Fibroblast of villous mesenchyme (primary cell): ENCODE data around the gene NPTX2. TPM values are rescaled to one million over a fixed set of nuclear protein-coding genes. Genes with fewer than 3 reads are reported as not detected.

Experiments
- DNase-seq: peaks from one replicate; pipeline ENCODE4 v3.0.0-alpha.2; 2010; ENCODE audit warnings: low read depth
- H3K4me3 ChIP-seq: 2 replicates; pipeline ENCODE4 v1.5.1; 2011; ENCODE audit warnings: low read depth, mild to moderate bottlenecking, low read length
- CTCF ChIP-seq: IDR thresholded peaks from 2 replicates; pipeline ENCODE4 v1.5.1; 2012; ENCODE audit warnings: low read depth, mild to moderate bottlenecking, low read length; ENCODE audit not compliant: insufficient read depth
- total RNA-seq: library from RNA; depleted of rRNA; stranded (reverse); fragments of >200 nt; gene quantifications from 2 replicates; pipeline ENCODE4 v1.2.3, GENCODE V29; 2012

NPTX2 gene
- total RNA-seq, 1 donor = 0.43 TPM

GRCh38 chr7:98626460-98627412 lies 9.7 kb downstream of the NPTX2 start:
- TF ChIP-seq CTCF = no peak
- H3K4me3 ChIP-seq = no peak overlapping the region
- no peak for DNase-seq

DNA sequence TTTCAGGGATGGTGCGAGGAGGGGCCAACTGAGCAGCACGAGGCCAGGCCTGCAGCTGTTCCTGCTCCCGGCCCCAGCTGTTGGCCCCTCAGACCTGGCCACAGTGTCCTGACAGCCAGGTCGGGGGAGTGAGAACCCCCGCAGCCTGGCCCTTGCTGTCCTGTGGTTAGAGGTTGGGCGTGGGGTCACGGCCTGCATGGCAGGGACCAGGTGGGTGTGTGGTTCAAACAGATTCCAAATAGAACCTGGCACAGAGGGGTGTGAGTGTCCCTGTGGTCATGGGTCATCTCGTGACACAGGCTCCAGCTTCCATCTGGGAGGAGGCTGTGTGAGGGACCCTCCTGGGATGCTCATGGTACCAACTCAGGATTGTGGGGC lies 10.3 kb downstream of the NPTX2 start:
- H3K4me3 ChIP-seq = no peak overlapping the region
- no peak for DNase-seq
- TF ChIP-seq CTCF = no peak

- DNase-seq = no peak
- H3K4me3 ChIP-seq = no peak overlapping the region
- TF ChIP-seq CTCF = no peak
Observed at GRCh38 chr7:98628418-98628817, 11.3 kb downstream of the NPTX2 start.

GRCh38 chr7:98629001-98629431 lies 11.9 kb downstream of the NPTX2 start:
- no peak for TF ChIP-seq CTCF
- no peak for DNase-seq
- H3K4me3 ChIP-seq = no peak overlapping the region

DNA sequence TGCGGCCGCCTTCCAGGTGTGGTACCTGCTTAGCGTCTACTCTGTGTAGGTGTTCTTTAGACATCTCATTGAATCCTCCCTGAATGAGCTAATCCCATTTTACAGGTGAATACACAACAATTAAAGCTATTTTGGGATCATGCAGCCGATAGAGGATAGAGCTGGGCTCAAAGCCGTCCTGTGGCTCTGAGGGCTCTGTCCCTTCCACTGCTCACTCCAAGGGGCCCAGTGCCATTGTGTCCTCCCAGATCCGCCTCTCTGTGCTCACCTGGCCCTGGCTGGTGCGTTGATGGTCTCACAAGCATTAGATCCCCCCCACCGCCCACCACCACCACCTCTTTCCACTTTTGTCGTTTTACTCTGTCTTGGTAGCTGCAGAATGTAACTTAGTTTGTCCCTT lies 13.1 kb downstream of the NPTX2 start:
- no peak overlapping the region for H3K4me3 ChIP-seq
- no peak for TF ChIP-seq CTCF
- no peak for DNase-seq

- H3K4me3 ChIP-seq = no peak overlapping the region
- no peak for TF ChIP-seq CTCF
- no peak for DNase-seq
Observed at GRCh38 chr7:98630770-98631169, 13.7 kb downstream of the NPTX2 start.
